Hepatocyte (in vitro differentiated cells): Measurements from ENCODE around the gene MYRIP. TPM values are rescaled to one million over a fixed set of nuclear protein-coding genes. Genes with fewer than 3 reads are reported as not detected.

Source experiments
- DNase-seq: peaks from one replicate; pipeline ENCODE4 v3.0.0-alpha.2; 2016; ENCODE audit warnings: low spot score
- H2AFZ ChIP-seq: fragments of 200-600 bp; sonication (generic); 2 replicates; pipeline ENCODE4 v1.6.0; 2016; ENCODE audit warnings: antibody characterized with exemption, mild to moderate bottlenecking
- H3K27ac ChIP-seq: fragments of 200-600 bp; sonication (generic); 2 replicates; pipeline ENCODE4 v1.5.1; 2016; ENCODE audit warnings: mild to moderate bottlenecking
- H3K27me3 ChIP-seq: fragments of 200-600 bp; sonication (generic); 2 replicates; pipeline ENCODE4 v1.6.1; 2016
- H3K36me3 ChIP-seq: fragments of 200-600 bp; sonication (generic); replicated peaks from 2 replicates; pipeline ENCODE4 v1.5.1; 2016; ENCODE audit warnings: low read depth; ENCODE audit not compliant: insufficient read depth
- H3K4me1 ChIP-seq: fragments of 200-600 bp; sonication (generic); 2 replicates; pipeline ENCODE4 v1.5.1; 2016; ENCODE audit warnings: mild to moderate bottlenecking, moderate library complexity; ENCODE audit not compliant: insufficient read depth
- H3K4me2 ChIP-seq: fragments of 200-600 bp; sonication (generic); 2 replicates; pipeline ENCODE4 v1.6.0; 2016
- H3K4me3 ChIP-seq: fragments of 200-600 bp; sonication (generic); 2 replicates; pipeline ENCODE4 v1.5.1; 2016; ENCODE audit warnings: mild to moderate bottlenecking
- H3K79me2 ChIP-seq: fragments of 200-600 bp; sonication (generic); 2 replicates; pipeline ENCODE4 v1.6.0; 2017; ENCODE audit warnings: mild to moderate bottlenecking
- H3K9me2 ChIP-seq: fragments of 200-600 bp; sonication (generic); replicated peaks from 2 replicates; pipeline ENCODE4 v1.6.0; 2017; ENCODE audit warnings: mild to moderate bottlenecking; ENCODE audit not compliant: insufficient read depth
- H3K9me3 ChIP-seq: fragments of 200-600 bp; sonication (generic); 2 replicates; pipeline ENCODE4 v1.5.1; 2016; ENCODE audit warnings: low read depth, mild to moderate bottlenecking
- H4K20me1 ChIP-seq: fragments of 200-600 bp; sonication (generic); 2 replicates; pipeline ENCODE4 v1.6.0; 2016; ENCODE audit warnings: mild to moderate bottlenecking; ENCODE audit not compliant: insufficient read depth, poor library complexity, severe bottlenecking
- EZH2 ChIP-seq: fragments of 200-600 bp; sonication (generic); IDR thresholded peaks from 2 replicates; pipeline ENCODE4 v1.6.1; 2016; ENCODE audit warnings: antibody characterized with exemption, mild to moderate bottlenecking, borderline replicate concordance
- EZH2phosphoT487 ChIP-seq: fragments of 200-600 bp; sonication (generic); IDR thresholded peaks from one replicate; pipeline ENCODE4 v1.6.1; 2018; ENCODE audit warnings: antibody characterized with exemption, mild to moderate bottlenecking, low read depth, moderate library complexity; ENCODE audit not compliant: unreplicated experiment, severe bottlenecking
- WGBS: methylation state at CpG from one replicate; pipeline ENCODE4 v1.1.6; 2016; ENCODE audit warnings: low lambda C conversion rate; ENCODE audit errors: missing lambda C conversion rate; 5-methylcytosine and 5-hydroxymethylcytosine counted together
- polyA plus RNA-seq: library from polyadenylated mRNA; unstranded; fragments of >200 nt; fragmentation: Nextera tagmentation; extraction: Ambion mirVana; gene quantifications from 2 replicates; pipeline ENCODE4 v1.2.1, GENCODE V29; 2016
- total RNA-seq: library from RNA; depleted of rRNA; stranded (reverse); fragments of >200 nt; gene quantifications from 2 replicates; pipeline ENCODE4 v1.2.3, GENCODE V29; 2014
- TF ChIP-seq, protein P1 (sequence below): fragments of 200-600 bp; sonication (generic); IDR thresholded peaks from 2 replicates; pipeline ENCODE4 v1.5.1; 2016; ENCODE audit warnings: antibody characterized with exemption, mild to moderate bottlenecking; ENCODE audit not compliant: poor library complexity

Gene MYRIP
- total and polyA plus RNA-seq, 2 experiments from 2014 or later, result 0.57 TPM; not detected in 1

DNA sequence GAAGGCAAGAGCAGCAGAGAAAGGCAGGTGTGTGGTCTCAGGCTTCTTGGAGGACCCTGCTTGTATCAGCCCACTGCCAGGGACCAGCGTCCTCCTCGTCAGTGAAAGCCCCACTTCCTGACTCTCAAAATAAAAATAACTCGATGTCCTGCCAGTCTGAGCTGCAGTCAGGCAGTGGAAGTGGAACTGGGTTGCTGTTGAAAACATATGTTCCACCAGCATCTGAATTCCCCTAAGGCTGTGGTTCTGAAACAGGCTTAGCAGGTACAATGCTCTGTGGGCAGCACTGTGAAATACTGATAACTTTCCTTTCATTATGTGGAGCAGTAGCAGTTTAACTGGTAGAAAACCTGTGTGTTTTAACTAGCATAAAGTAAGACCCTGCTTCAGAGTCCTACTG is 378.5 kb downstream of the MYRIP start:
- TF ChIP-seq, protein P1, sequence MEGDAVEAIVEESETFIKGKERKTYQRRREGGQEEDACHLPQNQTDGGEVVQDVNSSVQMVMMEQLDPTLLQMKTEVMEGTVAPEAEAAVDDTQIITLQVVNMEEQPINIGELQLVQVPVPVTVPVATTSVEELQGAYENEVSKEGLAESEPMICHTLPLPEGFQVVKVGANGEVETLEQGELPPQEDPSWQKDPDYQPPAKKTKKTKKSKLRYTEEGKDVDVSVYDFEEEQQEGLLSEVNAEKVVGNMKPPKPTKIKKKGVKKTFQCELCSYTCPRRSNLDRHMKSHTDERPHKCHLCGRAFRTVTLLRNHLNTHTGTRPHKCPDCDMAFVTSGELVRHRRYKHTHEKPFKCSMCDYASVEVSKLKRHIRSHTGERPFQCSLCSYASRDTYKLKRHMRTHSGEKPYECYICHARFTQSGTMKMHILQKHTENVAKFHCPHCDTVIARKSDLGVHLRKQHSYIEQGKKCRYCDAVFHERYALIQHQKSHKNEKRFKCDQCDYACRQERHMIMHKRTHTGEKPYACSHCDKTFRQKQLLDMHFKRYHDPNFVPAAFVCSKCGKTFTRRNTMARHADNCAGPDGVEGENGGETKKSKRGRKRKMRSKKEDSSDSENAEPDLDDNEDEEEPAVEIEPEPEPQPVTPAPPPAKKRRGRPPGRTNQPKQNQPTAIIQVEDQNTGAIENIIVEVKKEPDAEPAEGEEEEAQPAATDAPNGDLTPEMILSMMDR, result no peak
- TF ChIP-seq EZH2phosphoT487 (no peak), EZH2 (no peak)
- Histone ChIP-seq H3K27me3 (no peaks in the 10 kb centered on the region), H3K9me3 (no peaks in the 10 kb centered on the region), H4K20me1 (no peaks in the 10 kb centered on the region), H2AFZ (no peak overlapping the region), H3K36me3 (no peaks in the 10 kb centered on the region), H3K4me2 (no peak overlapping the region), H3K9me2 (no peaks in the 10 kb centered on the region), H3K4me1 (no peaks in the 10 kb centered on the region), H3K4me3 (no peak overlapping the region), H3K79me2 (no peaks in the 10 kb centered on the region), H3K27ac (no peak overlapping the region)
- no peak for DNase-seq
- 84% methylated on average over 3 of the region's 3 CpGs for WGBS

DNA sequence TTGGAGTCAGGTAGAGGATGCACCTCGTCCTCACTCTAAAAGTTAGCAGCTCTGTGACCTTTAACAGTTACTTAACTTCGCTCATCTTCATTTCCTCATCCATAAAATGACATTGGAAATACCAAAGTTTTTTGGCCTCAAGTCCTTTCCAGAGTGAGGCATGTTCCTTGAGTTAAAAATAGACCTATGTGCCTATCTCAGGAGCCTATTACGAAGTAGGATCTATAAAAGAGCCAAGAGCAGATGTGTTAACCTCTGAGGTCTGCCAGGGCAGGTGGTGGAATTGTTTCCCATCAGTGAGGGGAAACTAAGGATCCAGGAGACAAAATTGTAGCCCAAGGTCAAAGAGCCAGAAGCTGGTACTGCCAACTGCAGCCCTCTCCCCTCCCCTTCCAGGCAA is 379.7 kb downstream of the MYRIP start:
- Histone ChIP-seq H3K27ac (no peak overlapping the region), H3K79me2 (no peaks in the 10 kb centered on the region), H3K4me2 (no peak overlapping the region), H3K36me3 (no peaks in the 10 kb centered on the region), H3K27me3 (no peaks in the 10 kb centered on the region), H3K9me3 (no peaks in the 10 kb centered on the region), H4K20me1 (no peaks in the 10 kb centered on the region), H3K4me3 (no peak overlapping the region), H2AFZ (no peak overlapping the region), H3K9me2 (no peaks in the 10 kb centered on the region), H3K4me1 (no peaks in the 10 kb centered on the region)
- TF ChIP-seq, protein P1, result no peak
- no peak for TF ChIP-seq EZH2phosphoT487
- TF ChIP-seq EZH2, result no peak
- DNase-seq, result no peak
- WGBS, result 96% methylated on average over 3 of the region's 3 CpGs

DNA sequence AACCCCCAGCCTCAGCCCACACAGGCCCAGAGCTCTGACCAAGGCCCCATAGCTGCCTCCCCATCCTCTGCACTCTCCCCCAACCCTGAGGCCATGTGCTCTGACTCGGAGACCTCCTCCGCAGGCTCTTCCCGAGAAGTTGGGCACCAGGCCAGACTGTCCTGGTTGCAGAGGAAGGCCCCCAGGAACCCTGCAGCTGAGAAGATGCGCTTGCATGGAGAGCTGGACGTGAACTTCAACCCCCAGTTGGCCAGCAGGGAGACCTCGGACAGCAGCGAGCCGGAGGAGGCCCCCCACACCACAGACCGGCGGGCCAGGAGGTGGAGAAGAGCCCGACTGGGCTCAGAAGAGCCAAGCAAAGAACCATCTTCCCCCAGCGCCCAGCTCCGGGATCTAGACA is 380.6 kb downstream of the MYRIP start:
- Histone ChIP-seq H4K20me1 (no peaks in the 10 kb centered on the region), H3K36me3 (no peaks in the 10 kb centered on the region), H2AFZ (no peak overlapping the region), H3K27me3 (no peaks in the 10 kb centered on the region), H3K79me2 (no peaks in the 10 kb centered on the region), H3K4me3 (no peak overlapping the region), H3K4me2 (no peak overlapping the region), H3K9me3 (no peaks in the 10 kb centered on the region), H3K9me2 (no peaks in the 10 kb centered on the region), H3K4me1 (no peaks in the 10 kb centered on the region), H3K27ac (no peak overlapping the region)
- no peak for DNase-seq
- TF ChIP-seq, protein P1, result no peak
- TF ChIP-seq EZH2, result no peak
- TF ChIP-seq EZH2phosphoT487, result no peak
- 92% methylated on average over 13 of the region's 13 CpGs for whole genome bisulfite sequencing

DNA sequence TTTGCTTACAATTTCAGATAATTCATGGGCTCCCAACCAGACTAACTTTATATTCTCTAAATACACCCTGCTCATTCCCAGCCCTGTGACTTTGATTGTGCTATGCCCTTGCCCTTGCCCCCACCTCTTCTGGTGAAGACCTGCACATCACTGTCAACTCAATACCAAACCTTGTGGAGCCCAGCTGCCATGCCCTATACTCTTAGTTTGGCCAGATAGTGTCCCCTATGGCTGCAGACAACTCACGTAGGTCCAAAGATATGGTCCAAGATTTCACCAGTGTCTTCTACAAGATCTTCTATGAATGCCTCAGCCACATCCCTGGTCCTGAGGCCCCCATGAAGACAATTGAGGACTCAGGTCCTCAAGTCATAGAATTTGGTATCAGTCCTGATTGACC is 381.8 kb downstream of the MYRIP start:
- Histone ChIP-seq H3K4me2 (no peak overlapping the region), H3K9me2 (no peaks in the 10 kb centered on the region), H3K27me3 (no peaks in the 10 kb centered on the region), H3K27ac (no peak overlapping the region), H3K4me1 (no peaks in the 10 kb centered on the region), H4K20me1 (no peaks in the 10 kb centered on the region), H3K79me2 (no peaks in the 10 kb centered on the region), H3K36me3 (no peaks in the 10 kb centered on the region), H3K9me3 (no peaks in the 10 kb centered on the region), H3K4me3 (no peak overlapping the region), H2AFZ (no peak overlapping the region)
- WGBS, result 85% methylated on average over 1 of the region's 1 CpG
- TF ChIP-seq, protein P1, result no peak
- TF ChIP-seq EZH2 (no peak), EZH2phosphoT487 (no peak)
- DNase-seq, result no peak
